GM18511 (cell line): ENCODE results near the gene LSP1.

Source experiments
- ATAC-seq: cut with Tn5 transposase; IDR thresholded peaks from one replicate; pipeline ENCODE4 v1.9.1; 2021; ENCODE audit warnings: mild to moderate bottlenecking, moderate library complexity; ENCODE audit not compliant: unreplicated experiment

LSP1 gene

GRCh38 chr11:1888347-1888753 lies 35.5 kb downstream of the LSP1 start:
- ATAC-seq, result no peak

- ATAC-seq, result no peak
These were observed 35.9 kb downstream of the LSP1 start for GRCh38 chr11:1888811-1889210.

GRCh38 chr11:1889224-1889930 lies 36.5 kb downstream of the LSP1 start:
- no peak for ATAC-seq

- ATAC-seq, result no peak
These were observed 37.3 kb downstream of the LSP1 start for GRCh38 chr11:1889941-1890855.

GRCh38 chr11:1890856-1891830 lies 38.3 kb downstream of the LSP1 start:
- no peak for ATAC-seq

- no peak for ATAC-seq
These were observed 38.9 kb downstream of the LSP1 start, which contains the start of gene PRR33 for GRCh38 chr11:1891831-1892115. TSS of gene PRR33 (minus strand) at chr11:1891895. CDS start at chr11:1890584, 1,311 bp downstream.

GRCh38 chr11:1892116-1892515 lies 39.2 kb downstream of the LSP1 start:
- ATAC-seq, result no peak

GRCh38 chr11:1892558-1892957 lies 39.7 kb downstream of the LSP1 start:
- ATAC-seq, result no peak

- no peak for ATAC-seq
These were observed 40.9 kb downstream of the LSP1 start for GRCh38 chr11:1893581-1894359.

GRCh38 chr11:1894759-1895158 lies 41.9 kb downstream of the LSP1 start:
- no peak for ATAC-seq

GRCh38 chr11:1896468-1896867 lies 43.6 kb downstream of the LSP1 start:
- no peak for ATAC-seq

- ATAC-seq, result no peak
These were observed 44.0 kb downstream of the LSP1 start for GRCh38 chr11:1896923-1897322.

GRCh38 chr11:1899090-1899489 lies 46.2 kb downstream of the LSP1 start:
- ATAC-seq, result no peak

GRCh38 chr11:1899686-1900085 lies 46.8 kb downstream of the LSP1 start:
- ATAC-seq, result no peak

GRCh38 chr11:1906181-1906580 lies 53.3 kb downstream of the LSP1 start:
- ATAC-seq, result no peak

GRCh38 chr11:1906611-1907423 lies 53.9 kb downstream of the LSP1 start:
- no peak for ATAC-seq

- no peak for ATAC-seq
These were observed 55.7 kb downstream of the LSP1 start for GRCh38 chr11:1908618-1909017.

GRCh38 chr11:1909524-1909923 lies 56.6 kb downstream of the LSP1 start:
- ATAC-seq, result no peak

GRCh38 chr11:1912289-1912878 lies 59.5 kb downstream of the LSP1 start:
- no peak for ATAC-seq
